ENCODE results near the gene BCR. TPM values are rescaled to one million over a fixed set of nuclear protein-coding genes. Genes with fewer than 3 reads are reported as not detected.

Gene BCR
- total RNA-seq, 2 experiments from 2014 or later = 62.3 to 63.3 TPM

- H3K9me3 Mint-ChIP-seq = no peaks in the 10 kb centered on the region
- no peaks in the 10 kb centered on the region for H3K27me3 Mint-ChIP-seq (ENCODE audit: low read depth)
- CTCF ChIA-PET = no interaction called here
- H3K4me3 Mint-ChIP-seq = no peak overlapping the region
- H3K27ac Mint-ChIP-seq = no peak overlapping the region
- no peak for DNase-seq
- H3K4me1 Mint-ChIP-seq (ENCODE audit: low read depth) = peaks cover 33% of the 10 kb centered on the region
- H3K36me3 Mint-ChIP-seq (ENCODE audit: low read depth) = peaks cover 19% of the 10 kb centered on the region
- intact Hi-C loops (cut with micrococcal nuclease) = no loop called here
Observed at GRCh38 chr22:23207729-23208393, 27.6 kb downstream of the BCR start.

GRCh38 chr22:23210428-23211170 lies 30.3 kb downstream of the BCR start:
- peaks cover 12% of the 10 kb centered on the region for H3K36me3 Mint-ChIP-seq (ENCODE audit: low read depth)
- no peaks in the 10 kb centered on the region for H3K27me3 Mint-ChIP-seq (ENCODE audit: low read depth)
- CTCF ChIA-PET = no interaction called here
- DNase-seq = no peak
- H3K27ac Mint-ChIP-seq = no peak overlapping the region
- H3K4me1 Mint-ChIP-seq (ENCODE audit: low read depth) = peaks cover 47% of the 10 kb centered on the region
- H3K4me3 Mint-ChIP-seq = no peak overlapping the region
- intact Hi-C loops (cut with micrococcal nuclease) = no loop called here
- no peaks in the 10 kb centered on the region for H3K9me3 Mint-ChIP-seq

- Mint-ChIP-seq H3K4me1 (ENCODE audit: low read depth) (peaks cover 56% of the 10 kb centered on the region), H3K4me3 (no peak overlapping the region), H3K36me3 (ENCODE audit: low read depth) (peaks cover 11% of the 10 kb centered on the region), H3K27me3 (ENCODE audit: low read depth) (no peaks in the 10 kb centered on the region), H3K27ac (peak overlapping the region; percentile 64), H3K9me3 (no peaks in the 10 kb centered on the region)
- DNase-seq = no peak
- intact Hi-C loops (cut with micrococcal nuclease) = no loop called here
- CTCF ChIA-PET = interaction anchor here (1.4 kb wide), 1 partner anchor 78 kb away, joined by 3 read pairs; no protein-coding TSS in a partner anchor
Observed at GRCh38 chr22:23211622-23212021, 31.3 kb downstream of the BCR start.

- peak overlapping the region; percentile 64 for H3K27ac Mint-ChIP-seq
- intact Hi-C loops (cut with micrococcal nuclease) = no loop called here
- peaks cover 59% of the 10 kb centered on the region for H3K4me1 Mint-ChIP-seq (ENCODE audit: low read depth)
- peaks cover 8% of the 10 kb centered on the region for H3K36me3 Mint-ChIP-seq (ENCODE audit: low read depth)
- DNase-seq = no peak
- no peaks in the 10 kb centered on the region for H3K27me3 Mint-ChIP-seq (ENCODE audit: low read depth)
- H3K4me3 Mint-ChIP-seq = no peak overlapping the region
- CTCF ChIA-PET = interaction anchor here (1.4 to 2.1 kb wide), 2 partner anchors 35 to 77 kb away, joined by 3 to 6 read pairs; no protein-coding TSS in a partner anchor
- no peaks in the 10 kb centered on the region for H3K9me3 Mint-ChIP-seq
Observed at GRCh38 chr22:23212061-23213021, 32.0 kb downstream of the BCR start.

DNA sequence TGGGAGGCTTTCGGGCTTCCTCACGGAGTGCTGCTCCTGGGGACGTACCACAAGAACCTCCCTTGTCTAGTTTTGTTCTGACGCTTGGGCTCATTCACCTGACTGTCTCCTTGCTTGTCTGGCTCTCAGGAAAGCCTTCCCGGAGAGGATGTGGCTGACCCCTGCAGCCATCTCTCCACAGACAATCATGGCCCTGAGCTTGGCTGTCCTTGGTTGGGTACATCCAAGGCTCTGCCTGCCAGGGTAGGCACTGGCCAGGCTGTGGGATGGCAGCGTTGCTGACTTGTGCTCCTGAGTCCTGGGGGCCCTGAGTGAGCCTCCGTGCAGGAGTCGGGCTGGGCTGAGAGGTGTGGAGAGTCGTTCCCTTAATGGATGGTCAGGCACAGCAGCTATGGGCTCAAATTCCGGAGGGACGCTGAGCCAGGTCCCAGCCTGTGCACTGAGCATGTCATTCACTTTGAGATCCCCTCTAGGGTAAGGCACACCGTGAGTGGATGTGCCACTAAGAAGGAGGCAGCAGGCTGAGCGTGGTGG lies 32.8 kb downstream of the BCR start:
- no peak for DNase-seq
- Mint-ChIP-seq H3K4me1 (ENCODE audit: low read depth) (peaks cover 64% of the 10 kb centered on the region), H3K4me3 (no peak overlapping the region), H3K36me3 (ENCODE audit: low read depth) (peaks cover 4% of the 10 kb centered on the region), H3K9me3 (no peaks in the 10 kb centered on the region), H3K27ac (no peak overlapping the region), H3K27me3 (ENCODE audit: low read depth) (no peaks in the 10 kb centered on the region)
- CTCF ChIA-PET = interaction anchor here (1.4 to 2.1 kb wide), 2 partner anchors 36 to 77 kb away, joined by 3 to 6 read pairs; no protein-coding TSS in a partner anchor
- intact Hi-C loops (cut with micrococcal nuclease) = no loop called here

DNA sequence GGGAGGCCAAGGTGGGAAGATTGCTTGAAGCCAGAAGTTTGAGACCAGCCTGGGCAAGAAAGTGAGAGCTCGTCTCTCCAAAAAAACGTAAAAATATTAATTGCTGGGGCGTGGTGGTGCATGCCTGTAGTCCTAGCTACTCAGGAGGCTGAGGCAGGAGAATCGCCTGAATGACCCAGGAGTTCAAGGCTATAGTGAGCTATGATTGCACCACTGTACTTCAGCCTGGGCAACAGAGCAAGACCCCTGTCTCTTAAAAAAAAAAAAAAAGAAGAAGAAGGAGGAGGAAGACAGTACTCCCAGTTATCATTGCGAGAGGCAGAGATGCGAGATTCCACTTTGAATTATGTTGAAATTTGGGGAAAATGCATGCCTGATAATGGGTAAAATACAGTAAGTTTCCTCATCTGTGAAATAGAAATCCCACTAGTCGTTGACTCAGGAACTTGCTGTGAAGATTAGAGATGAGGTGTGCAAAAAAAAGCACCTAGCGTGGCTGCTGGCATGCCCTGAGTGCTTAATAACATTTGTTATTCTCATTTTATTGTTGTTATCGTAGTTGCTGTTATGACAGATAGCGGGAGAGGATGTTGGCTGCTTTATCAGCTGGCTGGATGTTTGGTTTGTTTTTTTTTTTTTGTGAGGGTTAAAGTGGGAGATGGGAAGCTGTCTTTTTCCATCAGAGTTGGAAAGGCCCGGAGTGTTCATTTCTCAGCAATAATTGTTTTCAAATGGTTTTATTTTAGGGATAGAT lies 33.4 kb downstream of the BCR start:
- H3K4me1 Mint-ChIP-seq (ENCODE audit: low read depth) = peaks cover 71% of the 10 kb centered on the region
- H3K27me3 Mint-ChIP-seq (ENCODE audit: low read depth) = no peaks in the 10 kb centered on the region
- H3K9me3 Mint-ChIP-seq = no peaks in the 10 kb centered on the region
- peaks cover 4% of the 10 kb centered on the region for H3K36me3 Mint-ChIP-seq (ENCODE audit: low read depth)
- H3K4me3 Mint-ChIP-seq = no peak overlapping the region
- DNase-seq = no peak
- CTCF ChIA-PET = interaction anchor here (2.1 kb wide), 1 partner anchor 37 kb away, joined by 6 read pairs; no protein-coding TSS in a partner anchor
- no peak overlapping the region for H3K27ac Mint-ChIP-seq
- intact Hi-C loops (cut with micrococcal nuclease) = no loop called here

GRCh38 chr22:23214398-23214797 lies 34.1 kb downstream of the BCR start:
- Mint-ChIP-seq H3K9me3 (no peaks in the 10 kb centered on the region), H3K4me1 (ENCODE audit: low read depth) (peaks cover 77% of the 10 kb centered on the region), H3K36me3 (ENCODE audit: low read depth) (peaks cover 2% of the 10 kb centered on the region), H3K27ac (no peak overlapping the region), H3K4me3 (no peak overlapping the region), H3K27me3 (ENCODE audit: low read depth) (no peaks in the 10 kb centered on the region)
- no peak for DNase-seq
- CTCF ChIA-PET = interaction anchor here (2.1 kb wide), 1 partner anchor 37 kb away, joined by 6 read pairs; no protein-coding TSS in a partner anchor
- intact Hi-C loops (cut with micrococcal nuclease) = no loop called here

- Mint-ChIP-seq H3K4me1 (ENCODE audit: low read depth) (peaks cover 87% of the 10 kb centered on the region), H3K9me3 (no peaks in the 10 kb centered on the region), H3K27me3 (ENCODE audit: low read depth) (no peaks in the 10 kb centered on the region), H3K27ac (peak overlapping the region; percentile 90), H3K36me3 (ENCODE audit: low read depth) (peaks cover 4% of the 10 kb centered on the region), H3K4me3 (peak overlapping the region; percentile 48)
- CTCF ChIA-PET = interaction anchor here (1.1 to 1.3 kb wide), 3 partner anchors 27 to 66 kb away, joined by 3 to 6 read pairs (median 5); no protein-coding TSS in a partner anchor
- DNase-seq = peak; percentile 46
- intact Hi-C loops (cut with micrococcal nuclease) = loop anchor here (1.0 kb wide), 2 partner anchors 28 to 33 kb away; no protein-coding TSS in a partner anchor
Observed at GRCh38 chr22:23215294-23216241, 35.3 kb downstream of the BCR start.

DNA sequence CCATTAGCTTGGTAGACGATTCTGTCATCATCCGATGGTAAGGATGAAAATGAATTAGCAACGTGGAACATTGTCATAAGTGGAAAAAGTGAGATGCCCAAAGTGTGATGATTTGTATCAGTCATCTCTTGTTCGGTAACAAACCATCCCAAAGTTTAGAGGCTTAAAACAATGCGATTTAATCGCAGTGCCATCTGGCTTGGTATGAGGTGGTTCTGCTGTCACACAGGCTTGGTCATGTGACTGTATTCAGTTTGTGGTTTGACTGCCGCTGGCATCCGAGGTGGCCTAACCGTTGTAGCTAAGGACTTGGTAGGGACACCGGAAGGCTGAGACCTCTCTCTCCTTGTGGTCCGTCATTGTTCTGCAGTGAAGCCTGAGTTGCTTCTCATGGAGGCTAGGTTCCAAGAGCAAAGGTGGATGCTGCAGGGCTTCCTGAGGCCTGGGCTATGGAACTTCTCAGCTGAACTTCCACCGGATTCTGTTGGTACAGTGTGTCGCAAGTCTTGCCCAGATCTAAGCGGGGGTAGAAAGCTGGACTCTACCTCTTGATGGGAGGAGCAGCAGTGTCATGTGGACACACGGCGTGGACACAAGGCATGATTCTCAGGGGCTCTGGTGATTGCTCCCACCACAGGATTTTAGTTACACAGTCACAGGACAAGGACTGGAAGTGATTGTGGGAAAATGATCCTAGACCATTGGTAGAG lies 36.3 kb downstream of the BCR start:
- H3K4me3 Mint-ChIP-seq = peak overlapping the region; percentile 48

More for the DNA sequence above, 36.3 kb downstream of the BCR start:
- peak; percentile 80 for DNase-seq
- peaks cover 4% of the 10 kb centered on the region for H3K36me3 Mint-ChIP-seq (ENCODE audit: low read depth)
- H3K27me3 Mint-ChIP-seq (ENCODE audit: low read depth) = no peaks in the 10 kb centered on the region
- H3K4me1 Mint-ChIP-seq (ENCODE audit: low read depth) = peaks cover 93% of the 10 kb centered on the region
- peak overlapping the region; percentile 90 for H3K27ac Mint-ChIP-seq
- intact Hi-C loops (cut with micrococcal nuclease) = loop anchor here (1.0 kb wide), 2 partner anchors 27 to 34 kb away; no protein-coding TSS in a partner anchor
- no peaks in the 10 kb centered on the region for H3K9me3 Mint-ChIP-seq
- CTCF ChIA-PET = interaction anchor here (1.1 to 1.3 kb wide), 3 partner anchors 26 to 65 kb away, joined by 3 to 6 read pairs (median 5); no protein-coding TSS in a partner anchor
